Measurements from ENCODE around the gene GLB1L2.

GLB1L2 gene

GRCh38 chr11:134346976-134347350 lies 15.2 kb downstream of the GLB1L2 start:
- DNase-seq (ENCODE audit: low read depth in 2 of 2), result no peak
- no peak for TF ChIP-seq CTCF (IDR thresholded peaks at IDR 0.05; ENCODE audit: low read depth, low read length)
- H3K4me3 ChIP-seq (replicated peaks in 1 of 2; ENCODE audit: low read depth in 2 of 2, low read length in 2 of 2), result no peak overlapping the region

- DNase-seq (ENCODE audit: low read depth in 2 of 2), result no peak
- H3K4me3 ChIP-seq (replicated peaks in 1 of 2; ENCODE audit: low read depth in 2 of 2, low read length in 2 of 2), result no peak overlapping the region
- TF ChIP-seq CTCF (IDR thresholded peaks at IDR 0.05; ENCODE audit: low read depth, low read length), result no peak
Observed at GRCh38 chr11:134347441-134347840, 15.7 kb downstream of the GLB1L2 start.

- no peak for DNase-seq (ENCODE audit: low read depth in 2 of 2)
- TF ChIP-seq CTCF (IDR thresholded peaks at IDR 0.05; ENCODE audit: low read depth, low read length), result no peak
- H3K4me3 ChIP-seq (replicated peaks in 1 of 2; ENCODE audit: low read depth in 2 of 2, low read length in 2 of 2), result no peak overlapping the region
Observed at GRCh38 chr11:134349109-134349801, 17.5 kb downstream of the GLB1L2 start.

- no peak overlapping the region for H3K4me3 ChIP-seq (replicated peaks in 1 of 2; ENCODE audit: low read depth in 2 of 2, low read length in 2 of 2)
- TF ChIP-seq CTCF (IDR thresholded peaks at IDR 0.05; ENCODE audit: low read depth, low read length), result no peak
- DNase-seq (ENCODE audit: low read depth in 2 of 2), result no peak
Observed at GRCh38 chr11:134349802-134350355, 18.1 kb downstream of the GLB1L2 start.

GRCh38 chr11:134350381-134350780 lies 18.6 kb downstream of the GLB1L2 start:
- DNase-seq (ENCODE audit: low read depth in 2 of 2), result no peak
- TF ChIP-seq CTCF (IDR thresholded peaks at IDR 0.05; ENCODE audit: low read depth, low read length), result no peak
- H3K4me3 ChIP-seq (replicated peaks in 1 of 2; ENCODE audit: low read depth in 2 of 2, low read length in 2 of 2), result no peak overlapping the region

GRCh38 chr11:134352111-134352510 lies 20.3 kb downstream of the GLB1L2 start:
- no peak overlapping the region for H3K4me3 ChIP-seq (replicated peaks in 1 of 2; ENCODE audit: low read depth in 2 of 2, low read length in 2 of 2)
- no peak for DNase-seq (ENCODE audit: low read depth in 2 of 2)
- no peak for TF ChIP-seq CTCF (IDR thresholded peaks at IDR 0.05; ENCODE audit: low read depth, low read length)

- no peak for TF ChIP-seq CTCF (IDR thresholded peaks at IDR 0.05; ENCODE audit: low read depth, low read length)
- no peak overlapping the region for H3K4me3 ChIP-seq (replicated peaks in 1 of 2; ENCODE audit: low read depth in 2 of 2, low read length in 2 of 2)
- no peak for DNase-seq (ENCODE audit: low read depth in 2 of 2)
Observed at GRCh38 chr11:134355136-134355535, 23.3 kb downstream of the GLB1L2 start.

Measured in cardiac fibroblast (primary cell).